ENCODE measurements around the gene AGAP3. TPM values are rescaled to one million over a fixed set of nuclear protein-coding genes. Genes with fewer than 3 reads are reported as not detected.

Gene AGAP3
- total RNA-seq, 1 experiment from 2014 or later = 115 TPM

DNA sequence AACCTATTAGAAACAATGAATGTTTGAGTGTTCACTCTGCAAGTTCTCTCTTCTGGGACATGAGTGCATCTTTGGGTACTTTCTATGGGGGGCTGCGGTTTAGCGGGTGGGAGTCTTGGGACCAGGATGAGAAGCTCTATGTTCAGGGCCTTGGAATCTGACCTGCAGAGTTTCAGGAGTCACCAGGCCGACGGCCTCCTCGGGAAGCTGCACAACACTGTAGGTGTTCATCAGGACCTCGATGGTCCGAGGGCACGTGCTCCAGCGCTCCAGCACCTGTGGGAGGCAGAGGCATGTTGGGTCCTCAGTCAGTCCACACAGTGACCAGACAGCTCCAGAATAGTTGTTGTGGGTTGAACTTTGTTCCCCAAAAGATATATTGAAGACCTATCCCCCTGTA is 90.1 kb downstream of the AGAP3 start:
- Histone ChIP-seq H3K27me3 (replicated peaks; ENCODE audit: insufficient read depth, low read depth, low read length, poor library complexity) (no peaks in the 10 kb centered on the region), H3K9me3 (ENCODE audit: low read depth, low read length, poor library complexity, severe bottlenecking) (no peaks in the 10 kb centered on the region), H3K4me3 (ENCODE audit: low read depth, low read length, poor library complexity, severe bottlenecking) (no peak overlapping the region), H3K27ac (ENCODE audit: low read depth, low read length, poor library complexity, severe bottlenecking) (no peak overlapping the region), H3K4me1 (ENCODE audit: insufficient read depth, low read length, poor library complexity, severe bottlenecking) (no peaks in the 10 kb centered on the region), H3K36me3 (ENCODE audit: insufficient read depth, low read length, poor library complexity, severe bottlenecking) (no peaks in the 10 kb centered on the region)
- POLR2A ChIA-PET (ENCODE audit: low non-redundant PET) = no interaction called here
- BruUV-seq (replicated peaks) = no TSS peak
- DNase-seq (ENCODE audit: low spot score) = no peak
- intact Hi-C loops (cut with micrococcal nuclease; ENCODE audit: unreplicated experiment) = no loop called here
- CTCF ChIA-PET = no interaction called here
- TF ChIP-seq CTCF (conservative IDR thresholded peaks at IDR 0.05; ENCODE audit: low read depth, low read length) = no peak
- TF ChIP-seq EZH2 (IDR thresholded peaks at IDR 0.05; ENCODE audit: borderline replicate concordance, low read depth, low read length, poor library complexity, severe bottlenecking) = no peak

- no peaks in the 10 kb centered on the region for H3K36me3 ChIP-seq (ENCODE audit: insufficient read depth, low read length, poor library complexity, severe bottlenecking)
- no peak overlapping the region for H3K27ac ChIP-seq (ENCODE audit: low read depth, low read length, poor library complexity, severe bottlenecking)
- CTCF ChIA-PET = no interaction called here
- POLR2A ChIA-PET (ENCODE audit: low non-redundant PET) = no interaction called here
- TF ChIP-seq CTCF (conservative IDR thresholded peaks at IDR 0.05; ENCODE audit: low read depth, low read length) (no peak), EZH2 (IDR thresholded peaks at IDR 0.05; ENCODE audit: borderline replicate concordance, low read depth, low read length, poor library complexity, severe bottlenecking) (no peak)
- intact Hi-C loops (cut with micrococcal nuclease; ENCODE audit: unreplicated experiment) = no loop called here
- H3K4me1 ChIP-seq (ENCODE audit: insufficient read depth, low read length, poor library complexity, severe bottlenecking) = no peaks in the 10 kb centered on the region
- no peak for DNase-seq (ENCODE audit: low spot score)
- BruUV-seq (replicated peaks) = no TSS peak
- H3K4me3 ChIP-seq (ENCODE audit: low read depth, low read length, poor library complexity, severe bottlenecking) = no peak overlapping the region
- no peaks in the 10 kb centered on the region for H3K27me3 ChIP-seq (replicated peaks; ENCODE audit: insufficient read depth, low read depth, low read length, poor library complexity)
- no peaks in the 10 kb centered on the region for H3K9me3 ChIP-seq (ENCODE audit: low read depth, low read length, poor library complexity, severe bottlenecking)
Measured at GRCh38 chr7:151177310-151177709, 91.0 kb downstream of the AGAP3 start.

DNA sequence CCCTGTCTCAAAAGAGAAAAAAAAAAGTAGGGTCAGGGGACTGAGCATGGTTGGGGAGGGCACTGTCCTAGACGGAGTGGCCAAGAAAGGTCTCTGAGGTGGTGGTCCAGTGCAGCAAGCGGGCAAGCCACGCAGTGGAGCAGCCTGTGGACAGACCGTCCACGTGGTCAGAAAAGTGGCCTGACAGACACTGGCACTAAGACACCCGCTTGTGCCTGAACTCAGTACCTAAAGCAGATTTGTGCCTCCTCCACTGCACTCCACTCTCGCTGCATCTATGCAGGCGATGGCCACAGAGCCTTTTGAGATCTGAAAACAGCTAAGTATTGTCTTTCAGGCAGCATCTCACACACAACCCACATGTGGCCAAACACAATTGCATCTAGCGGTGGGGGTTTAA is 92.0 kb downstream of the AGAP3 start:
- H3K27me3 ChIP-seq (replicated peaks; ENCODE audit: insufficient read depth, low read depth, low read length, poor library complexity) = no peaks in the 10 kb centered on the region
- H3K4me3 ChIP-seq (ENCODE audit: low read depth, low read length, poor library complexity, severe bottlenecking) = no peak overlapping the region
- TF ChIP-seq EZH2 (IDR thresholded peaks at IDR 0.05; ENCODE audit: borderline replicate concordance, low read depth, low read length, poor library complexity, severe bottlenecking) (no peak), CTCF (conservative IDR thresholded peaks at IDR 0.05; ENCODE audit: low read depth, low read length) (no peak)
- no peaks in the 10 kb centered on the region for H3K9me3 ChIP-seq (ENCODE audit: low read depth, low read length, poor library complexity, severe bottlenecking)
- CTCF ChIA-PET = no interaction called here
- H3K27ac ChIP-seq (ENCODE audit: low read depth, low read length, poor library complexity, severe bottlenecking) = no peak overlapping the region
- DNase-seq (ENCODE audit: low spot score) = no peak
- no peaks in the 10 kb centered on the region for H3K36me3 ChIP-seq (ENCODE audit: insufficient read depth, low read length, poor library complexity, severe bottlenecking)
- no TSS peak for BruUV-seq (replicated peaks)
- POLR2A ChIA-PET (ENCODE audit: low non-redundant PET) = no interaction called here
- H3K4me1 ChIP-seq (ENCODE audit: insufficient read depth, low read length, poor library complexity, severe bottlenecking) = no peaks in the 10 kb centered on the region
- intact Hi-C loops (cut with micrococcal nuclease; ENCODE audit: unreplicated experiment) = no loop called here
